HCT116 (cell line): Measurements from ENCODE around the gene ZNF747.
"Not testable (repeated sequence)": the region's sequence is repeated elsewhere in the genome, so short reads cannot be mapped to it uniquely, and the experiment has no call there.

Experiments
- CBX3 ChIP-seq: IDR thresholded peaks from 2 replicates; pipeline ENCODE4 v1.6.1; 2012; ENCODE audit warnings: low read depth
- EZH2 ChIP-seq: fragments of 200-600 bp; sonication (generic); IDR thresholded peaks from 2 replicates; pipeline ENCODE4 v1.6.1; 2017; ENCODE audit warnings: antibody characterized with exemption, mixed run types
- JUND ChIP-seq: IDR thresholded peaks from 2 replicates; pipeline ENCODE4 v1.6.1; 2012
- POLR2A ChIP-seq: IDR thresholded peaks from 2 replicates; pipeline ENCODE4 v1.7.0; 2011; ENCODE audit warnings: borderline replicate concordance; ENCODE audit not compliant: insufficient read depth, insufficient read length; ENCODE audit errors: extremely low read depth
- POLR2AphosphoS5 ChIP-seq: IDR thresholded peaks from 2 replicates; pipeline ENCODE4 v1.6.1; 2011; ENCODE audit warnings: mild to moderate bottlenecking, low read depth, low read length, moderate library complexity
- RAD21 ChIP-seq: IDR thresholded peaks from 2 replicates; pipeline ENCODE4 v1.6.1; 2012; ENCODE audit warnings: low read depth, mild to moderate bottlenecking
- SIN3A ChIP-seq: IDR thresholded peaks from 2 replicates; pipeline ENCODE4 v1.6.1; 2012; ENCODE audit warnings: low read depth
- SP1 ChIP-seq: IDR thresholded peaks from 2 replicates; pipeline ENCODE4 v1.6.1; 2012; ENCODE audit warnings: low read depth
- TCF7L2 ChIP-seq: IDR thresholded peaks from 2 replicates; pipeline ENCODE4 v1.7.0; 2011; ENCODE audit warnings: borderline replicate concordance, inconsistent platforms; ENCODE audit not compliant: insufficient read depth, insufficient read length; ENCODE audit errors: extremely low read depth
- TF ChIP-seq, protein P1 (sequence below), 3 experiments: fragments of 200-600 bp in 1 of 3; sonication (generic) in 1 of 3; IDR thresholded peaks in 2 of 3; conservative IDR thresholded peaks in 1 of 3; 2 replicates each; pipeline ENCODE4 v1.5.1; 2012 to 2017; ENCODE audit warnings: low read depth in 2 of 3, low read length in 2 of 3, antibody characterized with exemption in 1 of 3, borderline replicate concordance in 1 of 3, control low read depth in 1 of 3, mild to moderate bottlenecking in 1 of 3, mixed read lengths in 1 of 3, mixed run types in 1 of 3, moderate library complexity in 1 of 3; ENCODE audit not compliant: insufficient read depth in 1 of 3
- TF ChIP-seq, protein P2 (sequence below): IDR thresholded peaks from 2 replicates; pipeline ENCODE4 v1.6.1; 2012
- TF ChIP-seq, protein P3 (sequence below): IDR thresholded peaks from 2 replicates; pipeline ENCODE4 v1.6.1; 2012

DNA sequence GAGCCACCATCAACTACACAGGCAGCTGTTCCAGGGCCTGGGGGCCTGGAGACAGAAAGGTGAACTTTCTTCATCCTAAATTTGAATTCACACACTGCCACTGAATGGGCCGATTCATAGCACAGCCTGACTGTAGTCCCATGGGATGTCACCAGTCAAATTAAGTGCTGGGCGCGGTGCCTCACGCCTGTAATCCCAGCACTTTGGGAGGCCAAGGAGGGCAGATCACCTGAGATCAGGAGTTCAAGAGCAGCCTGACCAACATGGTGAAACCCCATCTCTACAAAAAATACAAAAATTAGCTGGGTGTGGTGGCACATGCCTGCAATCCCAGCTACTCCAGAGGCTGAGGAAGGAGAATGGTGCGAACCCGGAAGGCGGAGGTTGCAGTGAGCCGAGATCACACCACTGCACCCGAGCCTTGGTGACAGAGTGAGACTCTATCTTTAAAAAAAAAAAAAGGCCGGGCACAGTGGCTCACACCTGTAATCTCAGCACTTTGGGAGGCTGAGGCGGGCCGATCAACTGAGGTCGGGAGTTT is 5.4 kb upstream of the ZNF747 start:
- TF ChIP-seq RAD21, POLR2AphosphoS5, CBX3, TCF7L2, JUND, POLR2A, SIN3A, EZH2, SP1: not testable (repeated sequence)
- TF ChIP-seq, protein P1, sequence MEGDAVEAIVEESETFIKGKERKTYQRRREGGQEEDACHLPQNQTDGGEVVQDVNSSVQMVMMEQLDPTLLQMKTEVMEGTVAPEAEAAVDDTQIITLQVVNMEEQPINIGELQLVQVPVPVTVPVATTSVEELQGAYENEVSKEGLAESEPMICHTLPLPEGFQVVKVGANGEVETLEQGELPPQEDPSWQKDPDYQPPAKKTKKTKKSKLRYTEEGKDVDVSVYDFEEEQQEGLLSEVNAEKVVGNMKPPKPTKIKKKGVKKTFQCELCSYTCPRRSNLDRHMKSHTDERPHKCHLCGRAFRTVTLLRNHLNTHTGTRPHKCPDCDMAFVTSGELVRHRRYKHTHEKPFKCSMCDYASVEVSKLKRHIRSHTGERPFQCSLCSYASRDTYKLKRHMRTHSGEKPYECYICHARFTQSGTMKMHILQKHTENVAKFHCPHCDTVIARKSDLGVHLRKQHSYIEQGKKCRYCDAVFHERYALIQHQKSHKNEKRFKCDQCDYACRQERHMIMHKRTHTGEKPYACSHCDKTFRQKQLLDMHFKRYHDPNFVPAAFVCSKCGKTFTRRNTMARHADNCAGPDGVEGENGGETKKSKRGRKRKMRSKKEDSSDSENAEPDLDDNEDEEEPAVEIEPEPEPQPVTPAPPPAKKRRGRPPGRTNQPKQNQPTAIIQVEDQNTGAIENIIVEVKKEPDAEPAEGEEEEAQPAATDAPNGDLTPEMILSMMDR (IDR thresholded peaks at IDR 0.05 in 2 of 3, conservative IDR thresholded peaks at IDR 0.05 in 1 of 3; ENCODE audit: borderline replicate concordance in 1 of 3, insufficient read depth in 1 of 3, low read depth in 2 of 3, low read length in 2 of 3), result not testable (repeated sequence)
- TF ChIP-seq, protein P2, sequence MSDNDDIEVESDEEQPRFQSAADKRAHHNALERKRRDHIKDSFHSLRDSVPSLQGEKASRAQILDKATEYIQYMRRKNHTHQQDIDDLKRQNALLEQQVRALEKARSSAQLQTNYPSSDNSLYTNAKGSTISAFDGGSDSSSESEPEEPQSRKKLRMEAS, result not testable (repeated sequence)
- TF ChIP-seq, protein P3, sequence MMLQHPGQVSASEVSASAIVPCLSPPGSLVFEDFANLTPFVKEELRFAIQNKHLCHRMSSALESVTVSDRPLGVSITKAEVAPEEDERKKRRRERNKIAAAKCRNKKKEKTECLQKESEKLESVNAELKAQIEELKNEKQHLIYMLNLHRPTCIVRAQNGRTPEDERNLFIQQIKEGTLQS, result not testable (repeated sequence)
